ENCODE results near the gene SLC35A2. TPM values are rescaled to one million over a fixed set of nuclear protein-coding genes. Genes with fewer than 3 reads are reported as not detected.

SLC35A2 gene
- total RNA-seq, 1 donor from 2014 or later, result 7.1 TPM

GRCh38 chrX:48942895-48943294 is 31.4 kb upstream of the SLC35A2 start:
- TF ChIP-seq POLR2A (IDR thresholded peaks at IDR 0.05) (no peak), CTCF (IDR thresholded peaks at IDR 0.05) (no peak), POLR2AphosphoS5 (IDR thresholded peaks at IDR 0.05; ENCODE audit: insufficient read depth in 1 of 2, low read depth in 1 of 2) (no peak)
- Histone ChIP-seq H3K4me1 (peaks cover 27% of the 10 kb centered on the region), H3K9me3 (no peaks in the 10 kb centered on the region), H3K27ac (no peak overlapping the region), H3K36me3 (no peaks in the 10 kb centered on the region), H3K4me3 (no peak overlapping the region), H3K27me3 (no peaks in the 10 kb centered on the region)
- intact Hi-C loops (cut with DNase I), result no loop called here
- DNase-seq (ENCODE audit: extremely low spot score in 2 of 2), result no peak

GRCh38 chrX:48940404-48940955 is 29.0 kb upstream of the SLC35A2 start:
- no peaks in the 10 kb centered on the region for H3K36me3 ChIP-seq
- no peak for DNase-seq (ENCODE audit: extremely low spot score in 2 of 2)
- no peaks in the 10 kb centered on the region for H3K9me3 ChIP-seq
- intact Hi-C loops (cut with DNase I), result no loop called here
- no peak overlapping the region for H3K27ac ChIP-seq
- no peak for TF ChIP-seq POLR2AphosphoS5 (IDR thresholded peaks at IDR 0.05; ENCODE audit: insufficient read depth in 1 of 2, low read depth in 1 of 2)
- TF ChIP-seq POLR2A (IDR thresholded peaks at IDR 0.05), result no peak
- no peak for TF ChIP-seq CTCF (IDR thresholded peaks at IDR 0.05)
- H3K4me3 ChIP-seq, result no peak overlapping the region
- peaks cover 25% of the 10 kb centered on the region for H3K4me1 ChIP-seq
- H3K27me3 ChIP-seq, result no peaks in the 10 kb centered on the region

GRCh38 chrX:48939524-48940228 is 28.2 kb upstream of the SLC35A2 start:
- peaks cover 21% of the 10 kb centered on the region for H3K4me1 ChIP-seq
- no peak for DNase-seq (ENCODE audit: extremely low spot score in 2 of 2)
- H3K27ac ChIP-seq, result no peak overlapping the region
- intact Hi-C loops (cut with DNase I), result no loop called here
- no peak overlapping the region for H3K4me3 ChIP-seq
- TF ChIP-seq CTCF (IDR thresholded peaks at IDR 0.05), result no peak
- TF ChIP-seq POLR2A (IDR thresholded peaks at IDR 0.05), result no peak
- no peak for TF ChIP-seq POLR2AphosphoS5 (IDR thresholded peaks at IDR 0.05; ENCODE audit: insufficient read depth in 1 of 2, low read depth in 1 of 2)
- no peaks in the 10 kb centered on the region for H3K27me3 ChIP-seq
- no peaks in the 10 kb centered on the region for H3K9me3 ChIP-seq
- H3K36me3 ChIP-seq, result no peaks in the 10 kb centered on the region

- intact Hi-C loops (cut with DNase I), result no loop called here
- H3K27ac ChIP-seq, result no peak overlapping the region
- TF ChIP-seq POLR2AphosphoS5 (IDR thresholded peaks at IDR 0.05; ENCODE audit: insufficient read depth in 1 of 2, low read depth in 1 of 2), result no peak
- TF ChIP-seq CTCF (IDR thresholded peaks at IDR 0.05), result no peak
- no peak for TF ChIP-seq POLR2A (IDR thresholded peaks at IDR 0.05)
Observed at GRCh38 chrX:48938721-48939425, 27.4 kb upstream of the SLC35A2 start.

More at GRCh38 chrX:48938721-48939425, 27.4 kb upstream of the SLC35A2 start:
- no peak for DNase-seq (ENCODE audit: extremely low spot score in 2 of 2)
- Histone ChIP-seq H3K36me3 (peaks cover 0 to 8% of the 10 kb centered on the region in 2 donors), H3K4me3 (no peak overlapping the region), H3K9me3 (no peaks in the 10 kb centered on the region), H3K4me1 (peaks cover 21% of the 10 kb centered on the region), H3K27me3 (no peaks in the 10 kb centered on the region)
